Mesenchymal stem cell (in vitro differentiated cells and primary cell): ENCODE results near the gene GPA33.

Experiments used
- DNase-seq: peaks from one replicate; pipeline ENCODE4 v3.0.0-alpha.2; 2013
- H2AFZ ChIP-seq: one replicate; pipeline ENCODE4 v1.6.1; 2013; ENCODE audit warnings: low read depth, mild to moderate bottlenecking, control low read depth, inconsistent platforms, low read length, moderate library complexity
- H2AK5ac ChIP-seq: 2 replicates; pipeline ENCODE4 v1.6.1; 2013; ENCODE audit warnings: low read length, moderate library complexity, mild to moderate bottlenecking, inconsistent platforms; ENCODE audit not compliant: severe bottlenecking
- H2BK120ac ChIP-seq: one replicate; pipeline ENCODE4 v1.6.1; 2013; ENCODE audit warnings: low read depth, mild to moderate bottlenecking, inconsistent platforms, low read length, moderate library complexity
- H2BK12ac ChIP-seq, 2 experiments: one replicate each; pipeline ENCODE4 v1.6.1; 2013; ENCODE audit warnings: inconsistent platforms in 2 of 2, low read length in 2 of 2, mild to moderate bottlenecking in 2 of 2, moderate library complexity in 2 of 2, control low read depth in 1 of 2
- H2BK15ac ChIP-seq: one replicate; pipeline ENCODE4 v1.6.1; 2013; ENCODE audit warnings: mild to moderate bottlenecking, low read depth, inconsistent platforms; ENCODE audit not compliant: poor library complexity, severe bottlenecking
- H2BK5ac ChIP-seq: 2 replicates; pipeline ENCODE4 v1.6.1; 2013; ENCODE audit warnings: low read depth, mild to moderate bottlenecking, low read length, control low read depth, inconsistent platforms; ENCODE audit not compliant: poor library complexity, severe bottlenecking
- H3K14ac ChIP-seq, 2 experiments: one replicate each; pipeline ENCODE4 v1.6.1; 2013; ENCODE audit warnings: inconsistent platforms in 2 of 2, low read length in 2 of 2, control low read depth in 1 of 2, mild to moderate bottlenecking in 1 of 2, moderate library complexity in 1 of 2
- H3K18ac ChIP-seq, 2 experiments: one replicate each; pipeline ENCODE4 v1.6.1; 2013; ENCODE audit warnings: inconsistent platforms in 2 of 2, low read length in 2 of 2, control low read depth in 1 of 2, low read depth in 1 of 2, mild to moderate bottlenecking in 1 of 2
- H3K23ac ChIP-seq, 2 experiments: one replicate each; pipeline ENCODE4 v1.6.1; 2013; ENCODE audit warnings: inconsistent platforms in 2 of 2, low read length in 2 of 2, mild to moderate bottlenecking in 2 of 2, moderate library complexity in 2 of 2, control low read depth in 1 of 2
- H3K27ac ChIP-seq: 2 replicates; pipeline ENCODE4 v1.5.1; 2013; ENCODE audit warnings: mild to moderate bottlenecking, moderate library complexity, low read length, control low read depth, inconsistent platforms; ENCODE audit not compliant: poor library complexity, severe bottlenecking
- H3K27me3 ChIP-seq, 2 experiments: 2 replicates each; pipeline versions ENCODE4 v1.6.1 to v1.7.0; 2013; ENCODE audit warnings: low read length in 2 of 2, mild to moderate bottlenecking in 2 of 2, moderate library complexity in 2 of 2, control low read depth in 1 of 2, inconsistent platforms in 1 of 2; ENCODE audit not compliant: control insufficient read depth in 1 of 2, insufficient read depth in 1 of 2
- H3K36me3 ChIP-seq, 2 experiments: 2 replicates each; pipeline versions ENCODE4 v1.6.1 to v1.7.0; 2013; ENCODE audit warnings: low read length in 2 of 2, control low read depth in 1 of 2, inconsistent platforms in 1 of 2, low read depth in 1 of 2, mild to moderate bottlenecking in 1 of 2; ENCODE audit not compliant: insufficient read depth in 2 of 2, control insufficient read depth in 1 of 2
- H3K4ac ChIP-seq, 2 experiments: one replicate each; pipeline ENCODE4 v1.6.1; 2013; ENCODE audit warnings: inconsistent platforms in 2 of 2, low read length in 2 of 2, mild to moderate bottlenecking in 2 of 2, moderate library complexity in 2 of 2, control low read depth in 1 of 2, low read depth in 1 of 2
- H3K4me1 ChIP-seq: 2 replicates; pipeline ENCODE4 v1.6.1; 2013; ENCODE audit warnings: low read depth, low read length, control low read depth; ENCODE audit not compliant: control insufficient read depth, insufficient read depth
- H3K4me2 ChIP-seq: 2 replicates; pipeline ENCODE4 v1.6.1; 2013; ENCODE audit warnings: low read length, mild to moderate bottlenecking, inconsistent platforms; ENCODE audit not compliant: poor library complexity, severe bottlenecking
- H3K4me3 ChIP-seq, 2 experiments: 2 replicates each; pipeline versions ENCODE4 v1.5.1 to v1.7.0; 2013; ENCODE audit warnings: low read length in 2 of 2, mild to moderate bottlenecking in 2 of 2, control low read depth in 1 of 2, low read depth in 1 of 2; ENCODE audit not compliant: insufficient read depth in 1 of 2
- H3K79me1 ChIP-seq: replicated peaks from 2 replicates; pipeline ENCODE4 v1.6.1; 2013; ENCODE audit warnings: mild to moderate bottlenecking, control low read depth, low read length, inconsistent platforms; ENCODE audit not compliant: poor library complexity, severe bottlenecking
- H3K9ac ChIP-seq: 2 replicates; pipeline ENCODE4 v1.7.0; 2013; ENCODE audit warnings: mild to moderate bottlenecking, low read length, moderate library complexity
- H3K9me3 ChIP-seq: 2 replicates; pipeline ENCODE4 v1.7.0; 2013; ENCODE audit warnings: mild to moderate bottlenecking, low read length; ENCODE audit not compliant: control insufficient read depth
- H4K8ac ChIP-seq: one replicate; pipeline ENCODE4 v1.6.1; 2013; ENCODE audit warnings: inconsistent platforms, mild to moderate bottlenecking, low read length, moderate library complexity
- H4K91ac ChIP-seq: one replicate; pipeline ENCODE4 v1.6.1; 2013; ENCODE audit warnings: mild to moderate bottlenecking, low read length, inconsistent platforms
- WGBS: methylation state at CpG from one replicate; pipeline ENCODE4 v1.1.7; 2013; ENCODE audit warnings: mixed read lengths; 5-methylcytosine and 5-hydroxymethylcytosine counted together

The GPA33 gene

DNA sequence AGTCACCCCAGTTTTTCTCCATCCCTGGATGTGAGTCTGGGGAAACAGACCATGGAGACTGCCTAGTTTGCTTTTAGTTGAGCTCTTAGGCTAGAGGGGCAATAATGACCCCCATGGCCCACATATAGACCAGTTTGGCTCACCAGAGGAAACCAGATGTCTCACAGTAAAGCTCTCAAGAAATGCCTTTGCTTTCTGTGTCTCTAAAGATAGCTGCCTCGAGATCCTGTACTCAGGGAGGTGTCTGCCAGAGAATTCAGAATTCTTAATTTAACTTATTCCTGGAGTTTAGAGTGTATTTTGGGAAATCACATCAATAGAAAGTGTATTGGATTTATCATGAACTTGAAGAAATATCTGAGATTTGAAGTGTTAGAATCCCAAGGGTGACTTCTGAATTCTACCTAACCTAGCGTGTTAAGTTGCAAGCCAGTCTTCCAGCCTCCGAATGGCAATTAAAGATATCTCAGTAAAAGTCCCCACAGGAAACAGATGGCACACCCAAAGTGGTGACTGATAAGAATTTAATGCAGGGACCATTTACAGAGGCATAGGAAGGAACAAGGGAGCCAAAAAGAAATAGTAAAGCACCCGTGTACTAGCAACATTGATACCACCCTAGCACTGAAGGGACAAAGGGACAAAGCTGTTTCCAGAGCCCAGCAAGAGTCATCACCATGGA is 40.8 kb upstream of the GPA33 start:
- Histone ChIP-seq H3K4me2 (no peak overlapping the region), H3K4ac (no peak overlapping the region), H3K23ac (no peak overlapping the region), H3K36me3 (no peaks in the 10 kb centered on the region), H3K18ac (no peak overlapping the region), H3K4me3 (no peak overlapping the region), H3K9ac (no peak overlapping the region), H3K79me1 (no peaks in the 10 kb centered on the region), H3K4me1 (peaks cover 3% of the 10 kb centered on the region), H2BK120ac (no peak overlapping the region), H2BK15ac (no peak overlapping the region), H4K91ac (no peak overlapping the region), H2BK5ac (no peak overlapping the region), H2AFZ (no peak overlapping the region), H3K14ac (no peak overlapping the region), H2BK12ac (no peak overlapping the region), H3K27me3 (peaks cover 24 to 69% of the 10 kb centered on the region in 2 experiments), H3K9me3 (no peaks in the 10 kb centered on the region), H4K8ac (no peak overlapping the region), H2AK5ac (no peak overlapping the region), H3K27ac (no peak overlapping the region)
- DNase-seq: no peak
- 92% methylated on average over 3 of the region's 4 CpGs for WGBS

DNA sequence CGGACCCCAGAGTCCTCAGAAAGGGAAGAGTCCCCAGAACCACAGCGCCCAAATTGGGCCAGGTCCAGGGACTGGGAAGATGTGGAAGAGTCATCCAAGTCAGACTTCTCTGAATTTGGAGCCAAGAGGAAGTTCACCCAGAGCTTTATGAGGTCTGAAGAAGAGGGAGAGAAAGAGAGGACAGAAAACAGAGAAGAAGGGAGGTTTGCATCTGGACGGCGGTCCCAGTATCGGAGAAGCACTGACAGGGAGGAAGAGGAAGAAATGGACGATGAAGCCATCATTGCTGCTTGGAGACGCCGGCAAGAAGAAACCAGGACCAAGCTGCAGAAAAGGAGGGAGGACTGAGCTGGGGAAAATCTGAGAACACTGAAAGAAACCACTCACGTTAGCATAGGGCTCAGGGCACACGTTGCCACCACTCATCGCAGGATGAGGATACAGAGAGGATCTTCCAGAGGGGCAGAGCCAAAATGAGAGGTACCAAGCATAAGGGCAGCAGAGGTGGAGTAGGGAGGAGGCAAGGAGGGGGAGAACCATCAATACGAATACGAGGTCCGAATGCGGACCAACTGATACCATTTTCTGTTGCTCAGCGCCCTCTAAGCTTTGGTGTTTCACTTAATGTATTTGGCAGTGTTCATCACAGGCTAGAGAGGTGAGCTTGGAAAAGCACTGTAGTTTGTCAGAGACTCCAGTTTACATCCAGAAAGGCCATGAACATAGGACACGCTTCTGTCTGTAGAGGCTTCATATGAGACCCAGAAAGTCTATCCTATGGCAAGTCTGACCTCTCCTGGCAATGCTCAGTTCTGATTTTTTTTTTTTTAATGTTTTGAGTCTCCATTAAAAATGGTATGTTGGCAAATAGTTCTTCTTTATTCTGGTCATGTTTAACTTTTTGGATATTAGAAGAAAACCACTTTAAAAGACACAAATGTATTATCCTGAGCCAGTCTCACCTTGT is 38.4 kb upstream of the GPA33 start:
- WGBS: 92% methylated on average over 17 of the region's 17 CpGs
- Histone ChIP-seq H2BK5ac (no peak overlapping the region), H3K4me2 (no peak overlapping the region), H2BK12ac (no peak overlapping the region), H3K23ac (no peak overlapping the region), H2BK120ac (no peak overlapping the region), H3K4ac (no peak overlapping the region), H2AK5ac (no peak overlapping the region), H2BK15ac (no peak overlapping the region), H3K79me1 (no peaks in the 10 kb centered on the region), H3K4me3 (no peak overlapping the region), H3K9ac (no peak overlapping the region), H3K27ac (no peak overlapping the region), H3K14ac (no peak overlapping the region), H3K9me3 (no peaks in the 10 kb centered on the region), H4K8ac (no peak overlapping the region), H4K91ac (no peak overlapping the region), H3K4me1 (no peaks in the 10 kb centered on the region), H2AFZ (no peak overlapping the region), H3K18ac (peak overlapping the region in 1 of 2 experiments; percentile 26), H3K27me3 (peaks cover 25 to 61% of the 10 kb centered on the region in 2 experiments), H3K36me3 (no peaks in the 10 kb centered on the region)
- DNase-seq: no peak

DNA sequence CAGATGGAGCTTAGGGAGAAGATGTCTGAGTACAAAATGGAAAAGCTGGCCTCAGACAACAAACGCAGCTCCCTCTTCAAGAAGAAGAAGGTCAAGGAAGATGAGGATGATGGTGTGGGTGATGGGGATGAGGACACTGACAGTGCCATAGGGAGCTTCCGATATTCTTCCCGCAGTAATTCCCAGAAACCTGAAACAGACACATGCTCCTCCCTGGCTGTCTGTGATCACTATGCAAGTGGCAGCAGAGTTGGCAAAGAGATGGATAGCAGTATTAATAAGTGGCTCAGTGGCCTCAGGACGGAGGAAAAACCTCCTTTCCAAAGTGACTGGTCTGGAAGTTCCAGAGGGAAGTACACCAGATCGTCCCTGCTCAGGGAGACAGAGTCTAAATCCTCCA is 37.5 kb upstream of the GPA33 start:
- Histone ChIP-seq H4K8ac (no peak overlapping the region), H3K14ac (no peak overlapping the region), H3K27ac (no peak overlapping the region), H4K91ac (no peak overlapping the region), H3K27me3 (peaks cover 25 to 52% of the 10 kb centered on the region in 2 experiments), H2AFZ (no peak overlapping the region), H2BK15ac (no peak overlapping the region), H3K79me1 (no peaks in the 10 kb centered on the region), H3K4ac (no peak overlapping the region), H3K9me3 (no peaks in the 10 kb centered on the region), H3K18ac (no peak overlapping the region), H3K9ac (no peak overlapping the region), H2BK12ac (no peak overlapping the region), H2BK120ac (no peak overlapping the region), H3K23ac (no peak overlapping the region), H3K36me3 (no peaks in the 10 kb centered on the region), H2AK5ac (no peak overlapping the region), H2BK5ac (no peak overlapping the region), H3K4me1 (no peaks in the 10 kb centered on the region), H3K4me3 (no peak overlapping the region), H3K4me2 (no peak overlapping the region)
- 92% methylated on average over 5 of the region's 5 CpGs for WGBS
- no peak for DNase-seq

DNA sequence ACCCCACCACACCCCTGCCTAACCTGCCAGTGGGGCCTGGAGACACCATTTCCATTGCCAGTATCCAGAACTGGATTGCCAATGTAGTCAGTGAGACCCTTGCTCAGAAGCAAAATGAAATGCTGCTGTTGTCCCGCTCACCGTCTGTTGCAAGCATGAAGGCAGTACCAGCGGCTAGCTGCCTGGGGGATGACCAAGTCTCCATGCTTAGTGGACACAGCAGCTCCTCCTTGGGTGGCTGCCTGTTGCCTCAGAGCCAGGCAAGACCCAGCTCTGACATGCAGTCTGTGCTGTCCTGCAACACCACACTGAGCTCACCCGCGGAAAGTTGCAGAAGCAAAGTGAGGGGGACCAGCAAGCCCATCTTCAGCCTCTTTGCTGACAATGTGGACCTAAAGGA is 37.1 kb upstream of the GPA33 start:
- Histone ChIP-seq H3K4ac (no peak overlapping the region), H2AFZ (no peak overlapping the region), H3K4me3 (no peak overlapping the region), H3K27me3 (peaks cover 25 to 52% of the 10 kb centered on the region in 2 experiments), H3K9ac (no peak overlapping the region), H2BK12ac (no peak overlapping the region), H2BK120ac (no peak overlapping the region), H3K36me3 (no peaks in the 10 kb centered on the region), H2BK5ac (no peak overlapping the region), H3K23ac (no peak overlapping the region), H3K9me3 (no peaks in the 10 kb centered on the region), H3K79me1 (no peaks in the 10 kb centered on the region), H4K91ac (no peak overlapping the region), H3K4me2 (no peak overlapping the region), H2BK15ac (no peak overlapping the region), H3K4me1 (no peaks in the 10 kb centered on the region), H3K14ac (no peak overlapping the region), H3K27ac (no peak overlapping the region), H2AK5ac (no peak overlapping the region), H4K8ac (no peak overlapping the region), H3K18ac (no peak overlapping the region)
- WGBS: 89% methylated on average over 5 of the region's 5 CpGs
- no peak for DNase-seq
